HG03460 (cell line): Measurements from ENCODE around the gene ZFPM1.

Source experiments
- ATAC-seq: cut with Tn5 transposase; IDR thresholded peaks from one replicate; pipeline ENCODE4 v1.9.1; 2021; ENCODE audit not compliant: unreplicated experiment

Gene ZFPM1

GRCh38 chr16:88525663-88525990, 72.5 kb downstream of the ZFPM1 start:
- ATAC-seq: no peak

- ATAC-seq: no peak
Measured at GRCh38 chr16:88526008-88526905, 73.2 kb downstream of the ZFPM1 start.

- no peak for ATAC-seq
Measured at GRCh38 chr16:88526906-88527185, 73.8 kb downstream of the ZFPM1 start.

GRCh38 chr16:88527186-88527936, 74.3 kb downstream of the ZFPM1 start:
- no peak for ATAC-seq

GRCh38 chr16:88527937-88528743, 75.1 kb downstream of the ZFPM1 start:
- ATAC-seq: no peak

GRCh38 chr16:88528902-88529318, 75.8 kb downstream of the ZFPM1 start:
- ATAC-seq: no peak

GRCh38 chr16:88529596-88529995, 76.5 kb downstream of the ZFPM1 start:
- ATAC-seq: no peak

- ATAC-seq: no peak
Measured at GRCh38 chr16:88530051-88530857, 77.2 kb downstream of the ZFPM1 start.

GRCh38 chr16:88530858-88531203, 77.8 kb downstream of the ZFPM1 start:
- no peak for ATAC-seq

- no peak for ATAC-seq
Measured at GRCh38 chr16:88531346-88531745, 78.3 kb downstream of the ZFPM1 start.

GRCh38 chr16:88531931-88532433, 78.9 kb downstream of the ZFPM1 start:
- no peak for ATAC-seq

GRCh38 chr16:88532434-88533241, 79.6 kb downstream of the ZFPM1 start:
- ATAC-seq: no peak

- ATAC-seq: no peak
Measured at GRCh38 chr16:88533381-88533917, 80.4 kb downstream of the ZFPM1 start.

GRCh38 chr16:88533932-88534637, 81.0 kb downstream of the ZFPM1 start:
- ATAC-seq: no peak

GRCh38 chr16:88534638-88535190, 81.6 kb downstream of the ZFPM1 start:
- no peak for ATAC-seq

- ATAC-seq: no peak
Measured at GRCh38 chr16:88535191-88535856, 82.2 kb downstream of the ZFPM1 start.

- no peak for ATAC-seq
Measured at GRCh38 chr16:88535857-88536222, 82.8 kb downstream of the ZFPM1 start.

- ATAC-seq: no peak
Measured at GRCh38 chr16:88536510-88536909, 83.4 kb downstream of the ZFPM1 start.
